OCI-LY7 (cell line): ENCODE data around the gene SDHA. TPM values are rescaled to one million over a fixed set of nuclear protein-coding genes. Genes with fewer than 3 reads are reported as not detected.

ENCODE experiments used
- BruUV-seq: library from RNA; stranded (reverse); fragments of 400-500 nt; replicated peaks from 2 replicates; lab custom pipeline; 2021; lab: Mats Ljungman, UMichigan
- CTCF ChIA-PET: fragments of 300-600 bp; sonication (Branson Sonifier 250); formaldehyde crosslinking; loops from one replicate; lab custom pipeline; 2022; ENCODE audit warnings: antibody characterized with exemption; ENCODE audit not compliant: unreplicated experiment; lab: Charles Lee
- POLR2A ChIA-PET: fragments of 300-600 bp; sonication (Branson Sonifier 250); formaldehyde crosslinking; loops from one replicate; lab custom pipeline; 2022; ENCODE audit warnings: antibody characterized with exemption; lab: Charles Lee
- DNase-seq: peaks from one replicate; pipeline ENCODE4 v3.0.0-alpha.2; 2015; ENCODE audit warnings: low spot score
- H2AFZ ChIP-seq: fragments of 200-600 bp; sonication (generic), shearing (Covaris generic); 2 replicates; pipeline ENCODE4 v1.6.1; 2014; ENCODE audit warnings: mild to moderate bottlenecking, antibody characterized with exemption, low read length, moderate library complexity
- H3K27ac ChIP-seq: fragments of 200-600 bp; sonication (generic); 2 replicates; pipeline ENCODE4 v1.5.1; 2014; ENCODE audit warnings: mixed run types, low read depth, mild to moderate bottlenecking, moderate library complexity, low read length, inconsistent platforms; ENCODE audit not compliant: poor library complexity, severe bottlenecking
- H3K36me3 ChIP-seq: fragments of 200-600 bp; sonication (generic); 2 replicates; pipeline ENCODE4 v1.6.1; 2014; ENCODE audit warnings: mild to moderate bottlenecking, antibody characterized with exemption, low read length, moderate library complexity, mixed read lengths; ENCODE audit not compliant: insufficient read depth
- H3K4me1 ChIP-seq: fragments of 200-600 bp; sonication (generic); 2 replicates; pipeline ENCODE4 v1.5.1; 2014; ENCODE audit warnings: mild to moderate bottlenecking, low read length; ENCODE audit not compliant: insufficient read depth, poor library complexity, severe bottlenecking
- H3K4me2 ChIP-seq: fragments of 200-600 bp; sonication (generic); 2 replicates; pipeline ENCODE4 v1.6.1; 2014; ENCODE audit warnings: mild to moderate bottlenecking, low read length
- H3K4me3 ChIP-seq: fragments of 200-600 bp; sonication (generic); 2 replicates; pipeline ENCODE4 v1.5.1; 2014; ENCODE audit warnings: mild to moderate bottlenecking, low read depth, low read length; ENCODE audit not compliant: poor library complexity, severe bottlenecking
- H3K79me2 ChIP-seq: fragments of 200-600 bp; sonication (generic); 2 replicates; pipeline ENCODE4 v1.6.1; 2016; ENCODE audit warnings: low read depth, mild to moderate bottlenecking, low read length, moderate library complexity, mixed read lengths; ENCODE audit not compliant: insufficient read depth
- H3K9me2 ChIP-seq: fragments of 200-600 bp; sonication (generic); 2 replicates; pipeline ENCODE4 v1.6.1; 2016; ENCODE audit warnings: mild to moderate bottlenecking, low read length, mixed read lengths; ENCODE audit not compliant: insufficient read depth
- H3K9me3 ChIP-seq: fragments of 200-600 bp; sonication (generic); 2 replicates; pipeline ENCODE4 v1.6.1; 2014; ENCODE audit warnings: mild to moderate bottlenecking, mixed run types, low read length, mixed read lengths
- H4K20me1 ChIP-seq: fragments of 200-600 bp; sonication (generic); 2 replicates; pipeline ENCODE4 v1.6.1; 2014; ENCODE audit warnings: mild to moderate bottlenecking, antibody characterized with exemption, low read length, moderate library complexity, mixed read lengths; ENCODE audit not compliant: insufficient read depth
- EZH2phosphoT487 ChIP-seq: fragments of 200-600 bp; sonication (generic); IDR thresholded peaks from 2 replicates; pipeline ENCODE4 v1.6.1; 2018; ENCODE audit warnings: low read depth, borderline replicate concordance, mild to moderate bottlenecking, mixed run types, antibody characterized with exemption, low read length, moderate library complexity, mixed read lengths
- intact Hi-C: fragments of 100-400 bp; cut with micrococcal nuclease; formaldehyde crosslinking; loops from one replicate; pipeline ENCODE4 v1.10.0; 2022; ENCODE audit not compliant: unreplicated experiment
- total RNA-seq, 2 experiments: library from RNA; depleted of rRNA in 1 of 2; stranded (reverse); fragments of >200 nt in 1 of 2; shearing (Covaris generic) in 1 of 2; gene quantifications; 2 replicates each; pipeline ENCODE4 v1.2.3, GENCODE V29; 2014 to 2022
- TF ChIP-seq, protein P1 (sequence below): fragments of 200-600 bp; sonication (generic); conservative IDR thresholded peaks from 2 replicates; pipeline ENCODE4 v1.5.1; 2014; ENCODE audit warnings: mild to moderate bottlenecking, antibody characterized with exemption, low read length, moderate library complexity, mixed read lengths

Gene SDHA
- total RNA-seq, 2 experiments from 2014 or later: 147 to 167 TPM

GRCh38 chr5:192691-192969 lies 25.5 kb upstream of the SDHA start:
- H3K27ac ChIP-seq: peak overlapping the region; percentile 5
- BruUV-seq: no TSS peak
- DNase-seq: no peak
- peaks cover 83% of the 10 kb centered on the region for H3K4me1 ChIP-seq
- peak overlapping the region; percentile 73 for H3K4me2 ChIP-seq
- TF ChIP-seq, protein P1, sequence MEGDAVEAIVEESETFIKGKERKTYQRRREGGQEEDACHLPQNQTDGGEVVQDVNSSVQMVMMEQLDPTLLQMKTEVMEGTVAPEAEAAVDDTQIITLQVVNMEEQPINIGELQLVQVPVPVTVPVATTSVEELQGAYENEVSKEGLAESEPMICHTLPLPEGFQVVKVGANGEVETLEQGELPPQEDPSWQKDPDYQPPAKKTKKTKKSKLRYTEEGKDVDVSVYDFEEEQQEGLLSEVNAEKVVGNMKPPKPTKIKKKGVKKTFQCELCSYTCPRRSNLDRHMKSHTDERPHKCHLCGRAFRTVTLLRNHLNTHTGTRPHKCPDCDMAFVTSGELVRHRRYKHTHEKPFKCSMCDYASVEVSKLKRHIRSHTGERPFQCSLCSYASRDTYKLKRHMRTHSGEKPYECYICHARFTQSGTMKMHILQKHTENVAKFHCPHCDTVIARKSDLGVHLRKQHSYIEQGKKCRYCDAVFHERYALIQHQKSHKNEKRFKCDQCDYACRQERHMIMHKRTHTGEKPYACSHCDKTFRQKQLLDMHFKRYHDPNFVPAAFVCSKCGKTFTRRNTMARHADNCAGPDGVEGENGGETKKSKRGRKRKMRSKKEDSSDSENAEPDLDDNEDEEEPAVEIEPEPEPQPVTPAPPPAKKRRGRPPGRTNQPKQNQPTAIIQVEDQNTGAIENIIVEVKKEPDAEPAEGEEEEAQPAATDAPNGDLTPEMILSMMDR: no peak
- TF ChIP-seq EZH2phosphoT487: no peak
- H3K79me2 ChIP-seq: no peaks in the 10 kb centered on the region; the same call in 1 of the 2 replicates
- no peaks in the 10 kb centered on the region for H4K20me1 ChIP-seq
- no peaks in the 10 kb centered on the region for H3K36me3 ChIP-seq
- no peaks in the 10 kb centered on the region for H3K9me3 ChIP-seq
- intact Hi-C loops: no loop called here
- ChIA-PET POLR2A (interaction anchor here (3.4 kb wide), 1 partner anchor 9 kb away, joined by 28 read pairs; no protein-coding TSS in a partner anchor), CTCF (no interaction called here)
- no peak overlapping the region for H2AFZ ChIP-seq
- H3K4me3 ChIP-seq: no peak overlapping the region
- H3K9me2 ChIP-seq: no peaks in the 10 kb centered on the region

GRCh38 chr5:192970-193831 lies 24.9 kb upstream of the SDHA start:
- Histone ChIP-seq H3K36me3 (peaks cover 1% of the 10 kb centered on the region; the same call in 1 of the 2 replicates), H3K4me3 (no peak overlapping the region), H3K9me3 (no peaks in the 10 kb centered on the region), H3K27ac (peak overlapping the region; percentile 5), H3K79me2 (no peaks in the 10 kb centered on the region; the same call in 1 of the 2 replicates), H2AFZ (no peak overlapping the region), H3K4me2 (peak overlapping the region; percentile 73), H4K20me1 (no peaks in the 10 kb centered on the region), H3K4me1 (peaks cover 80% of the 10 kb centered on the region), H3K9me2 (no peaks in the 10 kb centered on the region)
- BruUV-seq: no TSS peak
- TF ChIP-seq, protein P1: no peak
- no peak for TF ChIP-seq EZH2phosphoT487
- no peak for DNase-seq
- intact Hi-C loops: no loop called here
- POLR2A ChIA-PET: interaction anchor here (3.4 kb wide), 1 partner anchor 8 kb away, joined by 28 read pairs; no protein-coding TSS in a partner anchor
- CTCF ChIA-PET: no interaction called here

DNA sequence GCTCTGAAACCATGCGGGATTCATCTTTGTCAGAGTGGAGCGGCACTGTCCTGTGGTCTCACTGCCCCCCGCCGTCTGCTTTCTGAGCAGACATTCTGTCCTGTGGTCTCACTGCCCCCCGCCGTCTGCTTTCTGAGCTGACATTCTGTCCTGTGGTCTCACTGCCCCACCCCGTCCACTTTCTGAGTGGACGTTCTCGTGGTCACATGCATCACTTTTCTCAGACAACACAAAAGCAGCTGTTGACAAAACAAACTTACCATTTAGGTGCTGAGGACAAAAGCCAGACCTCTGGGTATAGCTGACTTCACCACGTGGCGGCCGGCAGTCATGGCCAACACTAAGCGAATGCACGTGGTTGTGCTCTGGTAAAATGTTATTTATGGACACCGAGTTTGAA lies 24.0 kb upstream of the SDHA start:
- H3K27ac ChIP-seq: no peak overlapping the region
- no peaks in the 10 kb centered on the region; the same call in 1 of the 2 replicates for H3K79me2 ChIP-seq
- ChIA-PET POLR2A (interaction anchor here (1.0 kb wide), 1 partner anchor 24 kb away, joined by 3 read pairs; the partner anchor contains the start of genes CCDC127 and SDHA), CTCF (no interaction called here)
- no peak overlapping the region for H3K4me3 ChIP-seq
- no peak overlapping the region for H3K4me2 ChIP-seq
- peaks cover 6% of the 10 kb centered on the region; the same call in 1 of the 2 replicates for H3K36me3 ChIP-seq
- H2AFZ ChIP-seq: no peak overlapping the region
- DNase-seq: no peak
- H3K9me2 ChIP-seq: no peaks in the 10 kb centered on the region
- no TSS peak for BruUV-seq
- TF ChIP-seq EZH2phosphoT487: no peak
- TF ChIP-seq, protein P1: no peak
- H3K9me3 ChIP-seq: no peaks in the 10 kb centered on the region
- H4K20me1 ChIP-seq: no peaks in the 10 kb centered on the region
- intact Hi-C loops: no loop called here
- H3K4me1 ChIP-seq: peaks cover 71% of the 10 kb centered on the region
